ENCODE data around the gene SNX1.

- TF ChIP-seq CTCF (conservative IDR thresholded peaks at IDR 0.05; ENCODE audit: low read length) = no peak
- TF ChIP-seq EZH2phosphoT487 (IDR thresholded peaks at IDR 0.05; ENCODE audit: borderline replicate concordance, low read depth, low read length) = no peak
Observed at GRCh38 chr15:64122444-64122843, 26.7 kb downstream of the SNX1 start.

All from OCI-LY7 (cell line).